ENCODE measurements around the gene DES. TPM values are rescaled to one million over a fixed set of nuclear protein-coding genes. Genes with fewer than 3 reads are reported as not detected.
A peak's percentile ranks its signal among the peaks of the same experiment; 100 is the strongest.

Gene DES
- total and polyA plus RNA-seq, 8 donors, result 0.75 to 101 (median 3.6) TPM

DNA sequence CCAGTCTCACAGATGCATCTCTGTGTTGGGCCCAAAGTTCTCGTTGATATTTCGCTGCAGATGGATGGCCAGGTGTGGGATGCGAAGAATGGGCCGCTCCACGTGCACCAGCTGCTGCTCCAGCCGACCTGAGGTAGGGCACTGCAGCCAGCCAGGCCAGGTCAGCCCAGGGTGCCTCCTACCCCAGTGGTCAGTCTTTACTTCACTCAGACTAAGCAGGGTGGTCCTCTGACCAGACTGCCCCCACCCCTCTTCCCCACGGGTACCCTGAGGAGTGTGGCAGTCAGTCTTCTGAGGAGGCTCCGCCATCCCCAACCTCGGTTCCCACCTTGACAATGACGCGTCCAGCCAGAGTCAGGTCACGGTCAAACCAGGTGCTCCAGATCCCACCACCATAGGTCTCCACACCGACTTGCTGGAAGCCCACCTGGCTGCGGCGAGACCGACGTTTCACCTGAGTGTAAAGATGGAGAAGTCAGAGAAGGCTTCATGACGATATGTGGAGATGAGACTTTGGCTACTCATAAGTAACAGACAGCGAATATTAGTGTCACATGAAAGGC lies 32.1 kb upstream of the DES start:
- peaks cover 3 to 25% (median 13%) of the 10 kb centered on the region in 3 donors for H3K36me3 ChIP-seq
- H3K4me3 ChIP-seq, result no peak overlapping the region
- H3K9me3 ChIP-seq, result no peaks in the 10 kb centered on the region
- ATAC-seq (no peak), FAIRE-seq (no peak), DNase-seq (no peak)
- intact Hi-C loops (cut with DNase I), result no loop called here
- no peak overlapping the region for H3K27ac ChIP-seq
- 91 to 93% methylated on average over 18 to 19 of the region's 19 CpGs for WGBS, 2 donors
- TF ChIP-seq, protein P1, sequence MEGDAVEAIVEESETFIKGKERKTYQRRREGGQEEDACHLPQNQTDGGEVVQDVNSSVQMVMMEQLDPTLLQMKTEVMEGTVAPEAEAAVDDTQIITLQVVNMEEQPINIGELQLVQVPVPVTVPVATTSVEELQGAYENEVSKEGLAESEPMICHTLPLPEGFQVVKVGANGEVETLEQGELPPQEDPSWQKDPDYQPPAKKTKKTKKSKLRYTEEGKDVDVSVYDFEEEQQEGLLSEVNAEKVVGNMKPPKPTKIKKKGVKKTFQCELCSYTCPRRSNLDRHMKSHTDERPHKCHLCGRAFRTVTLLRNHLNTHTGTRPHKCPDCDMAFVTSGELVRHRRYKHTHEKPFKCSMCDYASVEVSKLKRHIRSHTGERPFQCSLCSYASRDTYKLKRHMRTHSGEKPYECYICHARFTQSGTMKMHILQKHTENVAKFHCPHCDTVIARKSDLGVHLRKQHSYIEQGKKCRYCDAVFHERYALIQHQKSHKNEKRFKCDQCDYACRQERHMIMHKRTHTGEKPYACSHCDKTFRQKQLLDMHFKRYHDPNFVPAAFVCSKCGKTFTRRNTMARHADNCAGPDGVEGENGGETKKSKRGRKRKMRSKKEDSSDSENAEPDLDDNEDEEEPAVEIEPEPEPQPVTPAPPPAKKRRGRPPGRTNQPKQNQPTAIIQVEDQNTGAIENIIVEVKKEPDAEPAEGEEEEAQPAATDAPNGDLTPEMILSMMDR (IDR thresholded peaks at IDR 0.05), result no peak
- H3K27me3 ChIP-seq, result no peaks in the 10 kb centered on the region
- H3K4me1 ChIP-seq, result peaks cover 0 to 3% (median 0%) of the 10 kb centered on the region in 3 donors

DNA sequence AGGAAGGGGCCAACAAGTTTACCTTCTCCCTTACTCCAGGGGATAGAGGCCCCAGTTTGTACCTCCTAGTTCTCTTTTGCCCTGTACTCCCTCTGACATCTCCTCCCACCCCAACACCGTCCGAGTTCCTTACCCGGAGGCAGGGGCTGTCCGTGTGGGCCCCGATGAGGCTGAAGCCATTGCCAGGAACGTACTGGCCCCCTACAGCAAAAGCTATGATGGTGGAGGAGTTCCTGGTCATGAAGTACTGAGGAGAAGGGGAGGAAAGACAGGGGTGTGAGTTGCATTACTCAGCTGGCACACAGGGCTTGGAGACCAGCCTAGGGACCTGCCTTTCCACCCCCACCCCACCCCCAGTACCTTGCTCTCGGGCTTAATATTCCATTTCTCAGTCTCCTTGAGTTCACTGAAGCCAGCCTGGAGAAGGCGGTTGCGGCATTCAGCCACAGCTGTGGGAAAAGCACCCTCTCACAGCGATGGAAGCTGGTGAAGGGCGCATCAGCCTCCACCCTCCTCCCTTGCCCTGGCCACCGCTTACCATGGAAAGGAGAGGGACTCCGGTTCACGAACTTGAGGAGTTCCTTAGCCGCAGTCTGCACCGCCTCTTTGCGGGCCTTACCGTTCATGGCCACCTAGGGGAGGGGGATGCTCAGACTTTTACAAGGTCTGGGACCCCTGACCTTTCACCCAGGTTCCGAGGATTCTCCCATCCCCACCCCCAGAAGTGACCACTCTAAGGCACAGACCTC lies 31.5 kb upstream of the DES start:
- Histone ChIP-seq H3K4me1 (peaks cover 0 to 3% (median 0%) of the 10 kb centered on the region in 3 donors), H3K27ac (peak overlapping the region; percentile 75 to 91 (median 88)), H3K27me3 (no peaks in the 10 kb centered on the region), H3K9me3 (no peaks in the 10 kb centered on the region), H3K4me3 (peak overlapping the region; percentile 71 to 88 (median 79)), H3K36me3 (peaks cover 3 to 25% (median 13%) of the 10 kb centered on the region in 3 donors)
- intact Hi-C loops (cut with DNase I), result no loop called here
- FAIRE-seq (no peak), DNase-seq (peak in 1 of 6 donors; percentile 42), ATAC-seq (no peak)
- 44 to 47% methylated on average over 18 to 19 of the region's 19 CpGs for WGBS, 2 donors
- TF ChIP-seq, protein P1 (IDR thresholded peaks at IDR 0.05), result no peak

DNA sequence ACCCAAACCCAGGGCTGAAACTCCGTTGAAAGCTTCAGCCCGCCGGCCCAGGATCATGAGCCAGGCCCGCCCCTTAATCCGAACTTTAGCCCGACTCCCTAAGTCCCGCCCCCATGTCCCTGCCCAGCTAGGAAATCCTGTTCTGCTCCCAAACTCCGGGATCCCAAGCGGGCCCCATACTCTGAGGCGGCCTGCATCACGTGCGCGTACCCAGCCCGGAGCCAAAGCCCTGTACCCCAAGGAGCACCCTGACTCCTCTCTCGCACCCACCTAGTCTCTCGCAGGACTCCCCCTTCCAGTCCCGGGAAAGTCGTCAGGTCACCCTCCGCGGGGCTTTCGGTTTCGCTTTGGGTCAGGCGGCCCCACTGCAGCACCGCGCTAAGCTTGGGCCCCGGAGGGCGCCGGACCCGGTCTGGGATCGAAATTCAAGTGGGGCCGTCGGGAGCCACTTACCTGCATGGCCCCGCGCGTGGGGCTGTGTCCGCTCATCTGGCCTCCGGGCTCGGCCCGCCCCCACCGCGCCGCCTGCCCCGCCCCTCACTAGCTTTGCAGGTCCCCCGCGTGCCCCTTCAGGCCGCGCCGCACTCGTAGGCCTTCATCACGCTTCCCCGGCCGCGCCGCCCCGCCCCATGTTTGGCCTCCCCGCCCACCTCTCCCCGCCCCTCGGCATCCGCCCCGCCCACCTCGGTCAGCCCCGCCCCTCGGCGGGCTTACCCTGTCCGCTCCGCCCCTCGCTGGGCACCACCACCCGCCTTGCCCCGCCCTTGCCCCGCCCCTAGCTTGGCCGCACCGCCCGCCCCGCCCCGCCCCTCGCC lies 30.7 kb upstream of the DES start, which contains the start of gene DNPEP:
Gene DNPEP (minus strand): TSS at position 607 of the 815 bp plus-strand sequence. CDS start 118 bp downstream, at position 489.
- ATAC-seq (peak; percentile 73 to 85 (median 78)), DNase-seq (peak; percentile 75 to 100 (median 96)), FAIRE-seq (no peak)
- WGBS, 2 donors, result 0 to 1% methylated on average over 54 to 75 of the region's 76 CpGs
- H3K27ac ChIP-seq, result peak within 1 kb of the TSS; percentile 75 to 91 (median 88)
- H3K27me3 ChIP-seq, result no peaks in the 10 kb centered on the region
- H3K4me1 ChIP-seq, result peaks cover 0 to 3% (median 0%) of the 10 kb centered on the region in 3 donors
- intact Hi-C loops (cut with DNase I), result no loop called here
- TF ChIP-seq, protein P1 (IDR thresholded peaks at IDR 0.05), result no peak
- peaks cover 3 to 25% (median 13%) of the 10 kb centered on the region in 3 donors for H3K36me3 ChIP-seq
- no peaks in the 10 kb centered on the region for H3K9me3 ChIP-seq
- peak within 1 kb of the TSS; percentile 71 to 88 (median 79) for H3K4me3 ChIP-seq

DNA sequence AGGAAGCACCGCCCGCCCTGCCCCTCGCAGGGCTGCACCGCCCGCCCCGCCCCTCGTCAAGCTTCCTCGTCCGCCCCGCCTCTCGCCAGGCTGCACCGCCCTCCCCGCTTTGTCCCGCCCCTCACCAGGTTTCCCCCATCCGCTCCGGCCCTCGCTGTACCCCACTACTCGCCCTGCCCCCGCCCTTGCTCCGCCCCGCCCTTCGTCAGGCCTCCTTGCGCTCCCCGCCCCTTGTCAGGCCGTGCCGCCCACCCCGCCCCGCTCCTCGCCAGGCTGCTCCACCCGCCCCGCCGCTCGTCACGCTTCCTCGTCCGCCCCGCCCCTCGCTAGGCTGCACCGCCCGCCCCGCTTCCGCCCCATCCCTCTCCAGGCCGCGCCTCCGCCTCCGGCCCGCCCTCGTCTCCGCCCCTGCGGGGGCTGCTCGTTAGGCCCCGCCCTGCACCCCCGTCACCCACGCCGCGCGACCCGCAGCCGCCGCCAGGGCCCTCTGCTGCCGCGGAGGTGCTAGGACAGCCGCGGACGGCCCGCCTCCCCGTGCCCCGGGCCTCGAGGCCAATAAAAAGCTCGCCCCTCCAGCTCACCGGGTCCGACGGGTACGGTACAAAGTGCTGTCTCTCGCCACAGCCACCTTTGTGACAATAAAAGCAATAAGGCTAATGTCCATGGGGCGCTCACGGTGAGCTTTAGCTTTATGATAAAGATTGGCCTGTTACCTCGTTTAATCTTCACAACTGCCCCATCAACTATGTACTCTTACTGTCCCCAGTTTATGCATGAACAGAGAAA lies 29.9 kb upstream of the DES start:
- FAIRE-seq (no peak), DNase-seq (peak; percentile 99 to 100 (median 99)), ATAC-seq (peak; percentile 82 to 88 (median 86))
- intact Hi-C loops (cut with DNase I), result no loop called here
- Histone ChIP-seq H3K27ac (peak overlapping the region; percentile 56 to 76 (median 68)), H3K27me3 (no peaks in the 10 kb centered on the region), H3K4me3 (peak overlapping the region in 2 of 4 donors; percentile 26 to 71), H3K4me1 (peaks cover 0 to 3% (median 0%) of the 10 kb centered on the region in 3 donors), H3K9me3 (no peaks in the 10 kb centered on the region), H3K36me3 (peaks cover 3 to 25% (median 13%) of the 10 kb centered on the region in 3 donors)
- TF ChIP-seq, protein P1 (IDR thresholded peaks at IDR 0.05), result peak; percentile 45 to 65 (median 58)
- WGBS, 2 donors, result 1 to 2% methylated on average over 41 to 78 of the region's 78 CpGs

Data from pancreas (tissue), 10 donors.